GM12878 (cell line): ENCODE data around the gene CBLB. TPM values are rescaled to one million over a fixed set of nuclear protein-coding genes. Genes with fewer than 3 reads are reported as not detected.

Source experiments
- ATAC-seq: fragments of 200-7000 bp; cut with Tn5 transposase; 3 replicates; pipeline ENCODE4 v1.9.1; 2020; ENCODE audit warnings: mild to moderate bottlenecking, moderate library complexity
- Bru-seq: library from RNA; stranded (reverse); fragments of 400-500 nt; gene quantifications from one replicate; lab custom pipeline; 2021; lab: Mats Ljungman, UMichigan
- BruChase-seq, 2 experiments: library from RNA; stranded (reverse); fragments of 400-500 nt; gene quantifications; one replicate each; lab custom pipeline; 2021; lab: Mats Ljungman, UMichigan
- BruUV-seq: library from RNA; stranded (reverse); fragments of 400-500 nt; replicated peaks from 2 replicates; lab custom pipeline; 2021; lab: Mats Ljungman, UMichigan
- CTCF ChIA-PET: fragments of 300-600 bp; sonication (Branson Sonifier 250); formaldehyde crosslinking; extraction: SDS; loops from one replicate; lab custom pipeline; 2021; ENCODE audit warnings: inconsistent platforms; lab: Yijun Ruan, JAX
- POLR2A ChIA-PET: fragments of 350-600 bp; formaldehyde crosslinking; extraction: SDS; loops from one replicate; lab custom pipeline; 2021; ENCODE audit warnings: inconsistent platforms; lab: Charles Lee
- RAD21 ChIA-PET: fragments of 300-600 bp; sonication (Branson Sonifier 250); formaldehyde crosslinking; loops from one replicate; lab custom pipeline; 2023; ENCODE audit warnings: antibody characterized with exemption; ENCODE audit not compliant: unreplicated experiment; lab: Charles Lee
- SMC1A ChIA-PET: fragments of 300-600 bp; sonication (Branson Sonifier 250); formaldehyde crosslinking; loops from one replicate; lab custom pipeline; 2023; ENCODE audit not compliant: unreplicated experiment, uncharacterized antibody; lab: Charles Lee
- DNase-seq: peaks from one replicate; pipeline ENCODE4 v3.0.0-alpha.2; 2011; ENCODE audit warnings: low read depth, low spot score
- FAIRE-seq: peaks from 3 replicates; lab custom pipeline; 2011; peaks lifted over from hg19 to GRCh38; lab: Jason Lieb, UNC
- H2AFZ ChIP-seq: 2 replicates; pipeline ENCODE4 v1.6.0; 2011; ENCODE audit warnings: low read depth, low read length, control low read depth; ENCODE audit not compliant: control insufficient read depth
- H3K27ac ChIP-seq: 2 replicates; pipeline ENCODE4 v1.5.1; 2011; ENCODE audit warnings: control low read depth; ENCODE audit not compliant: control insufficient read depth, insufficient read depth
- H3K27me3 ChIP-seq, 2 experiments: replicated peaks in 1 of 2; 2 replicates each; pipeline versions ENCODE4 v1.6.0 to v1.6.1; 2011; ENCODE audit warnings: low read length in 1 of 2; ENCODE audit not compliant: control insufficient read depth in 2 of 2, insufficient read depth in 2 of 2
- H3K36me3 ChIP-seq, 2 experiments: 2 replicates each; pipeline ENCODE4 v1.5.1; 2011; ENCODE audit warnings: low read length in 1 of 2; ENCODE audit not compliant: control insufficient read depth in 2 of 2, insufficient read depth in 2 of 2
- H3K4me1 ChIP-seq: 2 replicates; pipeline ENCODE4 v1.6.1; 2011; ENCODE audit warnings: mild to moderate bottlenecking, low read length, moderate library complexity, mixed read lengths; ENCODE audit not compliant: control insufficient read depth, insufficient read depth
- H3K4me2 ChIP-seq: 2 replicates; pipeline ENCODE4 v1.6.0; 2011; ENCODE audit warnings: control low read depth; ENCODE audit not compliant: control insufficient read depth, insufficient read depth
- H3K4me3 ChIP-seq: fragments of 200-600 bp; sonication (generic); 2 replicates; pipeline ENCODE4 v1.5.1; 2016
- H3K79me2 ChIP-seq: 2 replicates; pipeline ENCODE4 v1.6.0; 2011; ENCODE audit warnings: low read length; ENCODE audit not compliant: control insufficient read depth, insufficient read depth
- H3K9ac ChIP-seq: 2 replicates; pipeline ENCODE4 v1.8.0; 2011; ENCODE audit warnings: low read length, control low read depth, mixed read lengths; ENCODE audit not compliant: control insufficient read depth, insufficient read depth
- H3K9me3 ChIP-seq: replicated peaks from 3 replicates; pipeline ENCODE4 v1.5.1; 2011; ENCODE audit warnings: mild to moderate bottlenecking, low read length; ENCODE audit not compliant: control insufficient read depth, insufficient read depth
- H4K20me1 ChIP-seq: 2 replicates; pipeline ENCODE4 v1.6.0; 2011; ENCODE audit not compliant: control insufficient read depth, insufficient read depth
- ATF7 ChIP-seq: fragments of 450-650 bp; IDR thresholded peaks from 2 replicates; pipeline ENCODE4 v1.6.1; 2016; ENCODE audit warnings: low read depth, mild to moderate bottlenecking
- E2F8 ChIP-seq: fragments of 450-650 bp; IDR thresholded peaks from 2 replicates; pipeline ENCODE4 v1.6.1; 2018; ENCODE audit warnings: mild to moderate bottlenecking, low read depth, moderate library complexity; ENCODE audit not compliant: partially characterized antibody
- IKZF1 ChIP-seq: fragments of 450-650 bp; conservative IDR thresholded peaks from 2 replicates; pipeline ENCODE4 v1.6.1; 2017; ENCODE audit warnings: antibody characterized with exemption, mild to moderate bottlenecking
- SMAD1 ChIP-seq: fragments of 450-650 bp; IDR thresholded peaks from 2 replicates; pipeline ENCODE4 v1.6.1; 2018; ENCODE audit warnings: mild to moderate bottlenecking, low read depth; ENCODE audit not compliant: partially characterized antibody
- WGBS: methylation state at CpG from one replicate; pipeline ENCODE4 v1.1.6; 2016; ENCODE audit warnings: low lambda C conversion rate; ENCODE audit not compliant: insufficient replicate concordance, insufficient coverage; ENCODE audit errors: missing lambda C conversion rate; 5-methylcytosine and 5-hydroxymethylcytosine counted together
- in situ Hi-C: fragments of 300-500 bp; cut with MboI; formaldehyde crosslinking; loops from 9 replicates; pipeline ENCODE4 v1.14.3; 2018; ENCODE audit warnings: mixed read lengths
- intact Hi-C: fragments of 100-400 bp; cut with micrococcal nuclease; formaldehyde crosslinking; loops from one replicate; pipeline ENCODE4 v1.14.2; 2022; ENCODE audit not compliant: unreplicated experiment
- long read RNA-seq, 2 experiments: library from polyadenylated mRNA; unstranded; transcript quantifications; one replicate each; pipeline ENCODE4 v2.0.0, GENCODE V29; 2019 to 2020
- polyA minus RNA-seq, 3 experiments: library from RNA; depleted of rRNA, polyadenylated mRNA; stranded (reverse); fragments of >200 nt; gene quantifications; 2 replicates each; pipeline ENCODE4 v1.2.3, GENCODE V29; 2011
- polyA plus RNA-seq, 11 experiments: library from polyadenylated mRNA; depleted of rRNA in 4 of 11; unstranded in 6 of 11; stranded (reverse) in 5 of 11; fragments of >200 nt; fragmentation: Nextera tagmentation in 4 of 11; fragmentation: Illumina TruSeq in 1 of 11; extraction: Ambion mirVana in 4 of 11; extraction: Trizol in 1 of 11; gene quantifications; 1 replicate in 1 of 11; 2 replicates in 10 of 11; pipeline versions ENCODE4 v1.2.1 to v1.2.3, GENCODE V29; 2011 to 2016; ENCODE audit warnings: inconsistent platforms in 2 of 11, missing spikeins in 2 of 11, low read depth in 1 of 11
- total RNA-seq, 4 experiments: library from RNA; depleted of rRNA in 3 of 4; stranded (reverse); fragments of >200 nt in 3 of 4; fragmentation: Illumina TruSeq in 1 of 4; extraction: Trizol in 1 of 4; gene quantifications; 2 replicates each; pipeline versions ENCODE4 v1.2.1 to v1.2.3, GENCODE V29; 2013 to 2021
- TF ChIP-seq, protein P1 (sequence below): fragments of 450-650 bp; formaldehyde crosslinking; IDR thresholded peaks from 2 replicates; pipeline ENCODE4 v1.4.0; 2020; ENCODE audit warnings: mild to moderate bottlenecking, moderate library complexity

The CBLB gene
- 1,014 and 1,112 TPM in 2 replicates for total RNA-seq (2013; cell fraction: nucleolus; rRNA removed)
- total RNA-seq (2014; rRNA removed) (27.3 and 28.9 TPM in 2 replicates), total RNA-seq (2014; rRNA removed; fragmentation: Illumina TruSeq; extraction: Trizol) (40.5 and 45.0 TPM in 2 replicates), total RNA-seq (2021) (56.4 and 57.6 TPM in 2 replicates), polyA plus RNA-seq (2011; rRNA removed) (107 and 119 TPM in 2 replicates), polyA plus RNA-seq (2014; fragmentation: Illumina TruSeq; extraction: Trizol) (46.3 and 51.7 TPM in 2 replicates), polyA plus RNA-seq (2014; fragmentation: Nextera tagmentation; extraction: Ambion mirVana) (10 to 100 TPM; 17.2 to 17.6 TPM), polyA plus RNA-seq (2014; rRNA removed) (30.4 and 30.8 TPM in 2 replicates), polyA plus RNA-seq (2016; fragmentation: Nextera tagmentation; extraction: Ambion mirVana) (10 to 100 TPM; 43.4 to 47.4 TPM), polyA minus RNA-seq (2011; rRNA and poly(A)+ RNA removed) (146 and 149 TPM in 2 replicates), Bru-seq, nascent RNA (percentile 96 among the genes with signal in this experiment), BruChase-seq, experiment 1, labeled RNA remaining after a 6-hour chase (percentile 82 among the genes with signal in this experiment), BruChase-seq, experiment 2, labeled RNA remaining after a 2-hour chase (percentile 90 among the genes with signal in this experiment)
- polyA plus RNA-seq (2011; ENCODE audit: low read depth) = 23.4 TPM
- 49.4 and 66.2 TPM in 2 replicates for polyA plus RNA-seq (2011; cell fraction: cytosol; rRNA removed)
- polyA plus RNA-seq (2011; cell fraction: nucleus; rRNA removed) = 101 and 108 TPM in 2 replicates
- 36.8 and 37.8 TPM in 2 replicates for polyA plus RNA-seq (2012)
- polyA minus RNA-seq (2011; cell fraction: cytosol; rRNA and poly(A)+ RNA removed) = 29.0 and 34.4 TPM in 2 replicates
- polyA minus RNA-seq (2011; cell fraction: nucleus; rRNA and poly(A)+ RNA removed) = 262 and 381 TPM in 2 replicates
- long read RNA-seq, experiment 1, full-length matches to known transcripts = 1 of 10 reads
- long read RNA-seq, experiment 1, partial matches to known transcripts = 1 of 10 reads
- long read RNA-seq, experiment 1, other reads (novel, unspliced or antisense) = 8 of 10 reads
- long read RNA-seq, experiment 2, partial matches to known transcripts = 12 of 28 reads
- long read RNA-seq, experiment 2, other reads (novel, unspliced or antisense) = 16 of 28 reads

DNA sequence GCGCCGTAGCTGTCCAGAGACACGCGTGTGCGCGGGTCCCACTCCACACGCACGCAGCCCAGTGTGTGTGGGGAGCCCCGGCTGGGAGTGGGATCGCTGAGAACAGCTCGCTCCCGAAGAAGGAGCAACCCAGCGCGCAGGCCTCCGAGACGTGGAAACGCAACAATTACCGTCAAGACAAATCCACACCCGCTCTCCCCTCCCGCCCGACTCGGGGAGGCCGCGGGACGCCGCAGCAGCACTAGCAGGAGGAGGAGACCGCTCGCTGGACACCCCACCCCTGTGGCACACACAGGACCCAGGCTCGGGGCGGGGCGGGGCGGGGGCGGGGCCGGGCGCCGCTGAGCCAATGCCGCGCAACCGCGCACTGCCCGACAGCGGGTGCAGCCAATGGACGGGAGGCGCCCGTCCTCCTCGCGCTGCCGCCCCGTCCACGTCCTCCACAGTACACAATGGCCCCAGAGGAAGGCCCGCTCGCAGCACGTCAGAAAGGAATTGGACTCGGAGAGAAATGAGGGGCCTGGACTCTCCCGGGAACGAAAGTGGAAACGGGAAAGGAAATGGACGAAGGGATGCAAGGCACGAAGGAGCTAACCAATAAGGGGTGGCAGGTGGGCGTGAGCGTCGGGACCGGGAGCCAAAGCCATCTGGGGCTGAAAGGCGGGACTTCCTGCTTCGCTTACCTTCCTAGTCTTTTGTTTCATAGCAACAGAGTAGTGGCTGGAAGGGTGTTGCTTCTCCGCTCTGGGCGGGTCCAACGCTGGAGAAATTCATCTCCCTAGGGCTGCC is at the start of gene CBLB:
Gene CBLB, minus strand, starts transcription at position 271 of the 789 bp plus-strand sequence. CDS start 1,435 bp downstream, outside the sequence.
- Histone ChIP-seq H3K36me3 (peaks cover 0 to 10% of the 10 kb centered on the region in 2 experiments; a peak in 2 of 4 replicates), H2AFZ (peak within 1 kb of the TSS; percentile 100), H4K20me1 (no peaks in the 10 kb centered on the region), H3K4me1 (peaks cover 7% of the 10 kb centered on the region), H3K27me3 (no peaks in the 10 kb centered on the region), H3K4me2 (peak within 1 kb of the TSS; percentile 97), H3K9ac (peak within 1 kb of the TSS; percentile 95), H3K4me3 (peak within 1 kb of the TSS; percentile 98), H3K27ac (peak within 1 kb of the TSS; percentile 94), H3K79me2 (peaks cover 50% of the 10 kb centered on the region), H3K9me3 (no peaks in the 10 kb centered on the region)
- peak; percentile 77 for DNase-seq
- intact Hi-C loops (loop anchor here (5.0 to 10.0 kb wide), 7 partner anchors 42 to 556 kb away; no protein-coding TSS in a partner anchor), in situ Hi-C loops (loop anchor here (25.0 kb wide), 1 partner anchor 743 kb away; no protein-coding TSS in a partner anchor)
- peak; percentile 88 for FAIRE-seq
- POLR2A ChIA-PET = interaction anchor here (0.5 to 1.9 kb wide), 6 partner anchors 32 to 434 kb away, joined by 3 to 9 read pairs (median 4); no protein-coding TSS in a partner anchor
- SMC1A ChIA-PET = interaction anchor here (0.7 to 8.2 kb wide), 15 partner anchors 10 to 431 kb away, joined by 3 to 49 read pairs (median 4); no protein-coding TSS in a partner anchor
- 0% methylated on average over 61 of the region's 68 CpGs for WGBS
- RAD21 ChIA-PET = interaction anchor here (0.6 to 10.0 kb wide), 12 partner anchors 21 to 434 kb away, joined by 3 to 119 read pairs (median 4); no protein-coding TSS in a partner anchor
- peak; percentile 92 for ATAC-seq
- no TSS peak for BruUV-seq
- CTCF ChIA-PET = interaction anchor here (1.2 to 1.6 kb wide), 3 partner anchors 32 to 741 kb away, joined by 4 read pairs; no protein-coding TSS in a partner anchor
- TF ChIP-seq, protein P1, sequence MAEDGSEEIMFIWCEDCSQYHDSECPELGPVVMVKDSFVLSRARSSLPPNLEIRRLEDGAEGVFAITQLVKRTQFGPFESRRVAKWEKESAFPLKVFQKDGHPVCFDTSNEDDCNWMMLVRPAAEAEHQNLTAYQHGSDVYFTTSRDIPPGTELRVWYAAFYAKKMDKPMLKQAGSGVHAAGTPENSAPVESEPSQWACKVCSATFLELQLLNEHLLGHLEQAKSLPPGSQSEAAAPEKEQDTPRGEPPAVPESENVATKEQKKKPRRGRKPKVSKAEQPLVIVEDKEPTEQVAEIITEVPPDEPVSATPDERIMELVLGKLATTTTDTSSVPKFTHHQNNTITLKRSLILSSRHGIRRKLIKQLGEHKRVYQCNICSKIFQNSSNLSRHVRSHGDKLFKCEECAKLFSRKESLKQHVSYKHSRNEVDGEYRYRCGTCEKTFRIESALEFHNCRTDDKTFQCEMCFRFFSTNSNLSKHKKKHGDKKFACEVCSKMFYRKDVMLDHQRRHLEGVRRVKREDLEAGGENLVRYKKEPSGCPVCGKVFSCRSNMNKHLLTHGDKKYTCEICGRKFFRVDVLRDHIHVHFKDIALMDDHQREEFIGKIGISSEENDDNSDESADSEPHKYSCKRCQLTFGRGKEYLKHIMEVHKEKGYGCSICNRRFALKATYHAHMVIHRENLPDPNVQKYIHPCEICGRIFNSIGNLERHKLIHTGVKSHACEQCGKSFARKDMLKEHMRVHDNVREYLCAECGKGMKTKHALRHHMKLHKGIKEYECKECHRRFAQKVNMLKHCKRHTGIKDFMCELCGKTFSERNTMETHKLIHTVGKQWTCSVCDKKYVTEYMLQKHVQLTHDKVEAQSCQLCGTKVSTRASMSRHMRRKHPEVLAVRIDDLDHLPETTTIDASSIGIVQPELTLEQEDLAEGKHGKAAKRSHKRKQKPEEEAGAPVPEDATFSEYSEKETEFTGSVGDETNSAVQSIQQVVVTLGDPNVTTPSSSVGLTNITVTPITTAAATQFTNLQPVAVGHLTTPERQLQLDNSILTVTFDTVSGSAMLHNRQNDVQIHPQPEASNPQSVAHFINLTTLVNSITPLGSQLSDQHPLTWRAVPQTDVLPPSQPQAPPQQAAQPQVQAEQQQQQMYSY = no peak
- TF ChIP-seq SMAD1 (no peak), ATF7 (0 out of 2 replicates have a peak, but pooled peaks have one; percentile 13), E2F8 (no peak), IKZF1 (peak; percentile 61)
